HG02623 (cell line): ENCODE measurements around the gene MAN2A1.

Experiments
- ATAC-seq: cut with Tn5 transposase; IDR thresholded peaks from one replicate; pipeline ENCODE4 v1.9.1; 2021; ENCODE audit warnings: moderate library complexity; ENCODE audit not compliant: unreplicated experiment

The MAN2A1 gene

GRCh38 chr5:109678447-109678846 lies 11.3 kb upstream of the MAN2A1 start:
- no peak for ATAC-seq

GRCh38 chr5:109681763-109682162 lies 8.0 kb upstream of the MAN2A1 start:
- no peak for ATAC-seq

GRCh38 chr5:109682383-109682782 lies 7.3 kb upstream of the MAN2A1 start:
- ATAC-seq = no peak

GRCh38 chr5:109685916-109686315 lies 3.8 kb upstream of the MAN2A1 start:
- no peak for ATAC-seq

- no peak for ATAC-seq
These were observed 1.1 kb upstream of the MAN2A1 start for GRCh38 chr5:109688630-109688969.

- peak; percentile 71 for ATAC-seq
These were observed 572 bp upstream of the MAN2A1 start for GRCh38 chr5:109688970-109689739.

- ATAC-seq = peak; percentile 1
These were observed 681 bp downstream of the MAN2A1 start for GRCh38 chr5:109690242-109690974.

- no peak for ATAC-seq
These were observed 1.3 kb downstream of the MAN2A1 start for GRCh38 chr5:109690975-109691574.

GRCh38 chr5:109691996-109692395 lies 2.3 kb downstream of the MAN2A1 start:
- no peak for ATAC-seq

GRCh38 chr5:109692852-109693251 lies 3.1 kb downstream of the MAN2A1 start:
- no peak for ATAC-seq

GRCh38 chr5:109693535-109694400 lies 4.0 kb downstream of the MAN2A1 start:
- no peak for ATAC-seq

- ATAC-seq = no peak
These were observed 4.7 kb downstream of the MAN2A1 start for GRCh38 chr5:109694451-109694891.

GRCh38 chr5:109695005-109695926 lies 5.5 kb downstream of the MAN2A1 start:
- ATAC-seq = peak; percentile 51

- ATAC-seq = no peak
These were observed 7.6 kb downstream of the MAN2A1 start for GRCh38 chr5:109697339-109697738.

- ATAC-seq = peak; percentile 42
These were observed 10.9 kb downstream of the MAN2A1 start for GRCh38 chr5:109700516-109701153.

GRCh38 chr5:109701252-109701651 lies 11.5 kb downstream of the MAN2A1 start:
- no peak for ATAC-seq

GRCh38 chr5:109701792-109702191 lies 12.1 kb downstream of the MAN2A1 start:
- no peak for ATAC-seq

- no peak for ATAC-seq
These were observed 13.4 kb downstream of the MAN2A1 start for GRCh38 chr5:109703166-109703565.

GRCh38 chr5:109703829-109704228 lies 14.1 kb downstream of the MAN2A1 start:
- ATAC-seq = no peak
